H1 (cell line): ENCODE measurements around the gene SYNPO2L. TPM values are rescaled to one million over a fixed set of nuclear protein-coding genes. Genes with fewer than 3 reads are reported as not detected.
A peak's percentile ranks its signal among the peaks of the same experiment; 100 is the strongest.

Experiments
- CTCF ChIA-PET: fragments of 300-600 bp; sonication (Branson Sonifier 250); formaldehyde crosslinking; loops from one replicate; lab custom pipeline; 2021; ENCODE audit not compliant: partially characterized antibody; lab: Charles Lee
- POLR2A ChIA-PET: fragments of 300-600 bp; sonication (Branson Sonifier 250); formaldehyde crosslinking; loops from one replicate; lab custom pipeline; 2021; ENCODE audit warnings: inconsistent platforms; ENCODE audit not compliant: partially characterized antibody; lab: Charles Lee
- DNase-seq, 2 experiments: peaks; one replicate each; pipeline versions ENCODE4 v3.0.0 to v3.0.0-alpha.2; 2010 to 2022; ENCODE audit warnings: low spot score in 2 of 2, low read depth in 1 of 2, mixed read lengths in 1 of 2
- FAIRE-seq: peaks from 2 replicates; lab custom pipeline; 2011; peaks lifted over from hg19 to GRCh38; lab: Jason Lieb, UNC
- H2AFZ ChIP-seq: 2 replicates; pipeline ENCODE4 v1.8.1; 2012; ENCODE audit warnings: low read length, inconsistent platforms
- H2AK5ac ChIP-seq: 2 replicates; pipeline ENCODE4 v1.6.1; 2013; ENCODE audit warnings: low read depth, low read length
- H2BK120ac ChIP-seq: replicated peaks from 2 replicates; pipeline ENCODE3; 2013; ENCODE audit warnings: low read depth, low read length, inconsistent platforms
- H2BK12ac ChIP-seq: 2 replicates; pipeline ENCODE4 v1.6.1; 2013; ENCODE audit warnings: low read depth, low read length
- H2BK15ac ChIP-seq: 2 replicates; pipeline ENCODE4 v1.6.1; 2013; ENCODE audit warnings: low read length
- H2BK20ac ChIP-seq: 2 replicates; pipeline ENCODE4 v1.6.1; 2013; ENCODE audit warnings: low read length
- H2BK5ac ChIP-seq: 2 replicates; pipeline ENCODE4 v1.6.1; 2013; ENCODE audit warnings: low read depth, low read length
- H3K14ac ChIP-seq: 2 replicates; pipeline ENCODE4 v1.6.1; 2013; ENCODE audit warnings: inconsistent platforms; ENCODE audit not compliant: insufficient read length
- H3K18ac ChIP-seq: 2 replicates; pipeline ENCODE4 v1.6.1; 2013; ENCODE audit warnings: low read length; ENCODE audit errors: extremely low read depth
- H3K23ac ChIP-seq: 2 replicates; pipeline ENCODE4 v1.6.1; 2013; ENCODE audit warnings: inconsistent platforms; ENCODE audit not compliant: insufficient read length
- H3K23me2 ChIP-seq: 2 replicates; pipeline ENCODE4 v1.6.1; 2013; ENCODE audit warnings: low read depth, low read length
- H3K27ac ChIP-seq: 2 replicates; pipeline ENCODE4 v1.6.1; 2011; ENCODE audit warnings: low read depth, low read length, inconsistent platforms
- H3K27me3 ChIP-seq, 4 experiments: replicated peaks in 1 of 4; 1 replicate in 1 of 4; 2 replicates in 3 of 4; pipeline versions ENCODE4 v1.6.1 to v1.8.1; 2011 to 2013; ENCODE audit warnings: low read length in 3 of 4, mild to moderate bottlenecking in 3 of 4, inconsistent platforms in 2 of 4, mixed read lengths in 2 of 4, moderate library complexity in 1 of 4; ENCODE audit not compliant: control insufficient read depth in 3 of 4, insufficient read depth in 3 of 4; ENCODE audit errors: extremely low read depth in 1 of 4
- H3K36me3 ChIP-seq, 4 experiments: 2 replicates each; pipeline versions ENCODE4 v1.6.1 to v1.8.1; 2011 to 2013; ENCODE audit warnings: mild to moderate bottlenecking in 4 of 4, low read length in 3 of 4, moderate library complexity in 2 of 4, control low read depth in 1 of 4, inconsistent platforms in 1 of 4; ENCODE audit not compliant: insufficient read depth in 4 of 4, control insufficient read depth in 2 of 4
- H3K4ac ChIP-seq: replicated peaks from 2 replicates; pipeline ENCODE3; 2013; ENCODE audit warnings: low read length, low read depth, mixed read lengths, inconsistent platforms; ENCODE audit not compliant: insufficient read length
- H3K4me1 ChIP-seq, 4 experiments: replicated peaks in 1 of 4; 1 replicate in 1 of 4; 2 replicates in 3 of 4; pipeline versions ENCODE4 v1.6.1 to v1.8.1; 2011 to 2013; ENCODE audit warnings: low read length in 3 of 4, inconsistent platforms in 2 of 4, mixed read lengths in 1 of 4; ENCODE audit not compliant: insufficient read depth in 4 of 4, control insufficient read depth in 3 of 4
- H3K4me2 ChIP-seq, 2 experiments: 2 replicates each; pipeline versions ENCODE4 v1.6.1 to v1.8.1; 2011 to 2013; ENCODE audit warnings: low read depth in 2 of 2, low read length in 2 of 2, control low read depth in 1 of 2, inconsistent platforms in 1 of 2, mild to moderate bottlenecking in 1 of 2; ENCODE audit not compliant: insufficient read depth in 1 of 2
- H3K4me3 ChIP-seq, 4 experiments: fragments of 200-600, 300-600 bp in 1 of 4; sonication (generic), shearing (Covaris generic), sonication (Bioruptor Twin) in 1 of 4; 2 replicates each; pipeline versions ENCODE4 v1.5.1 to v1.8.1; 2011 to 2016; ENCODE audit warnings: low read length in 4 of 4, low read depth in 3 of 4, control low read depth in 2 of 4, inconsistent platforms in 2 of 4, mild to moderate bottlenecking in 2 of 4, mixed read lengths in 1 of 4, moderate library complexity in 1 of 4; ENCODE audit not compliant: insufficient read depth in 2 of 4; ENCODE audit errors: extremely low read depth in 1 of 4
- H3K56ac ChIP-seq: replicated peaks from 2 replicates; pipeline ENCODE3; 2013; ENCODE audit warnings: low read depth, mild to moderate bottlenecking, mixed read lengths, low read length, inconsistent platforms; ENCODE audit not compliant: insufficient read length
- H3K79me1 ChIP-seq: 2 replicates; pipeline ENCODE4 v1.6.1; 2013; ENCODE audit warnings: low read depth, low read length, control low read depth
- H3K79me2 ChIP-seq, 2 experiments: 2 replicates each; pipeline versions ENCODE4 v1.6.1 to v1.8.1; 2012 to 2013; ENCODE audit warnings: low read length in 2 of 2, mild to moderate bottlenecking in 2 of 2, inconsistent platforms in 1 of 2; ENCODE audit not compliant: insufficient read depth in 2 of 2, control insufficient read depth in 1 of 2
- H3K9ac ChIP-seq, 4 experiments: replicated peaks in 1 of 4; 1 replicate in 1 of 4; 2 replicates in 3 of 4; pipeline versions ENCODE4 v1.6.1 to v1.8.1; 2011 to 2013; ENCODE audit warnings: low read depth in 3 of 4, low read length in 3 of 4, control low read depth in 2 of 4, mild to moderate bottlenecking in 2 of 4, moderate library complexity in 2 of 4, inconsistent platforms in 1 of 4; ENCODE audit errors: extremely low read depth in 1 of 4
- H3K9me3 ChIP-seq, 2 experiments: 2 replicates each; pipeline versions ENCODE4 v1.6.1 to v1.8.1; 2012 to 2013; ENCODE audit warnings: mild to moderate bottlenecking in 2 of 2, moderate library complexity in 2 of 2, control low read depth in 1 of 2, inconsistent platforms in 1 of 2, low read depth in 1 of 2, low read length in 1 of 2, mixed read lengths in 1 of 2; ENCODE audit not compliant: insufficient read depth in 2 of 2
- H4K20me1 ChIP-seq, 2 experiments: replicated peaks in 1 of 2; 2 replicates each; pipeline versions ENCODE3 to v1.8.1; 2011 to 2013; ENCODE audit warnings: inconsistent platforms in 2 of 2, low read length in 2 of 2, mild to moderate bottlenecking in 1 of 2; ENCODE audit not compliant: insufficient read depth in 2 of 2, control insufficient read depth in 1 of 2
- H4K5ac ChIP-seq: 2 replicates; pipeline ENCODE4 v1.6.1; 2013; ENCODE audit warnings: low read length, low read depth, mixed read lengths, inconsistent platforms; ENCODE audit not compliant: insufficient read length
- H4K8ac ChIP-seq: 2 replicates; pipeline ENCODE4 v1.8.0; 2013; ENCODE audit warnings: mild to moderate bottlenecking, moderate library complexity, low read length, inconsistent platforms; ENCODE audit not compliant: insufficient read depth; ENCODE audit errors: extremely low read depth
- H4K91ac ChIP-seq: replicated peaks from 2 replicates; pipeline ENCODE3; 2013; ENCODE audit warnings: low read length, mixed read lengths, inconsistent platforms; ENCODE audit not compliant: insufficient read length
- JUN ChIP-seq: IDR thresholded peaks from 2 replicates; pipeline ENCODE4 v1.6.1; 2011; ENCODE audit warnings: low read depth, mild to moderate bottlenecking, improper control_type of control experiment, low read length
- KDM5A ChIP-seq: fragments of 200-600 bp; IDR thresholded peaks from 2 replicates; pipeline ENCODE4 v1.7.1; 2012; ENCODE audit warnings: mild to moderate bottlenecking, low read length, inconsistent platforms, mixed read lengths
- WGBS, 2 experiments: shearing (Covaris generic) in 1 of 2; methylation state at CpG; one replicate each; pipeline versions ENCODE4 v1.1.6 to v1.1.7; 2013 to 2015; ENCODE audit warnings: low lambda C conversion rate in 2 of 2, mixed read lengths in 2 of 2, inconsistent platforms in 1 of 2, low coverage in 1 of 2, missing lambda C conversion rate in 1 of 2; ENCODE audit not compliant: insufficient replicate concordance in 2 of 2, insufficient coverage in 1 of 2, insufficient read length in 1 of 2; ENCODE audit errors: extremely low coverage in 1 of 2, missing lambda C conversion rate in 1 of 2; 5-methylcytosine and 5-hydroxymethylcytosine counted together
- polyA plus RNA-seq, 7 experiments: library from polyadenylated mRNA; depleted of rRNA in 3 of 7; stranded (reverse) in 5 of 7; unstranded in 2 of 7; fragments of >200 nt in 5 of 7; fragments of 200-250 nt in 2 of 7; gene quantifications; 1 replicate in 5 of 7; 2 replicates in 1 of 7; 4 replicates in 1 of 7; pipeline versions ENCODE4 v1.2.1 to v1.2.3, GENCODE V29; 2011 to 2013; ENCODE audit warnings: missing spikeins in 2 of 7, mixed read lengths in 2 of 7
- total RNA-seq: library from RNA; stranded (reverse); fragmentation: NEBNext Ultra II Directional; extraction: Animal tissue kit (Norgen Biotek cat#: 25700); gene quantifications from 2 replicates; pipeline ENCODE4 v1.2.1, GENCODE V29; 2021

Gene SYNPO2L
- total and polyA plus RNA-seq, 2 of the 8 experiments (the other 6 are each of a cell fraction or from before 2014, with no cell fraction given), result 0.05 to 0.19 TPM

- Histone ChIP-seq H4K5ac (no peak within 1 kb of the TSS), H3K4me1 (peaks cover 0 to 5% (median 2%) of the 10 kb centered on the region in 4 experiments; a peak in 6 of 7 replicates)
- TF ChIP-seq JUN, result no peak
- no peak for TF ChIP-seq KDM5A
- TF ChIP-seq, all 59 proteins: peak for 0
- Histone ChIP-seq H3K9ac (no peak within 1 kb of the TSS), H4K91ac (no peak within 1 kb of the TSS), H3K23me2 (no peaks in the 10 kb centered on the region; the same call in 1 of the 2 replicates), H3K4me2 (no peak within 1 kb of the TSS), H3K56ac (no peak within 1 kb of the TSS), H2AK5ac (no peak within 1 kb of the TSS), H2BK12ac (peak within 1 kb of the TSS; percentile 23; the same call in 1 of the 2 replicates), H4K20me1 (no peaks in the 10 kb centered on the region), H3K14ac (no peak within 1 kb of the TSS), H4K8ac (no peak within 1 kb of the TSS; the same call in 1 of the 2 replicates), H2AFZ (0 out of 2 replicates have a peak within 1 kb of the TSS, but pooled peaks have one; percentile 3), H3K9me3 (no peaks in the 10 kb centered on the region), H3K79me1 (no peaks in the 10 kb centered on the region), H2BK5ac (no peak within 1 kb of the TSS), H3K4me3 (no peak within 1 kb of the TSS), H3K27me3 (no peaks in the 10 kb centered on the region), H2BK120ac (no peak within 1 kb of the TSS), H3K4ac (no peak within 1 kb of the TSS), H2BK15ac (no peak within 1 kb of the TSS), H3K18ac (no peak within 1 kb of the TSS), H3K23ac (no peak within 1 kb of the TSS), H3K27ac (no peak within 1 kb of the TSS), H3K36me3 (no peaks in the 10 kb centered on the region), H2BK20ac (no peak within 1 kb of the TSS), H3K79me2 (no peaks in the 10 kb centered on the region)
- no peak for FAIRE-seq
- WGBS, 2 experiments, result 90% methylated on average over 9 of the region's 9 CpGs; no CpG with 5 or more reads in 1 of the 2 experiments
- ChIA-PET POLR2A (interaction anchor here (1.1 to 1.7 kb wide), 4 partner anchors 9 to 16 kb away, joined by 3 to 4 read pairs (median 4); no protein-coding TSS in a partner anchor), CTCF (interaction anchor here (0.7 to 14.5 kb wide), 5 partner anchors 10 to 229 kb away, joined by 3 to 271 read pairs (median 4); no protein-coding TSS in a partner anchor)
- DNase-seq, result no peak
Measured at GRCh38 chr10:73641328-73642060, 14.3 kb downstream of the SYNPO2L start, which contains the start of gene MYOZ1. Gene MYOZ1 (minus strand): TSS chr10:73641474. CDS start chr10:73640017, 1,457 bp downstream.
